Astrocyte of the cerebellum (primary cell): ENCODE results near the gene SOX5.
"Not testable (repeated sequence)": the region's sequence is repeated elsewhere in the genome, so short reads cannot be mapped to it uniquely, and the experiment has no call there.

Source experiments
- DNase-seq: peaks from one replicate; pipeline ENCODE4 v3.0.0-alpha.2; 2011; ENCODE audit warnings: low read depth
- H3K4me3 ChIP-seq: 2 replicates; pipeline ENCODE4 v1.5.1; 2011; ENCODE audit warnings: mild to moderate bottlenecking, low read depth, low read length, moderate library complexity
- in situ Hi-C: cut with HindIII; loops from 2 replicates; pipeline ENCODE4 v1.10.0; 2017; ENCODE audit warnings: low sequenced_read_pairs
- TF ChIP-seq, protein P1 (sequence below): IDR thresholded peaks from 2 replicates; pipeline ENCODE4 v1.5.1; 2012; ENCODE audit warnings: low read length, low read depth, moderate library complexity, mild to moderate bottlenecking; ENCODE audit errors: missing control alignments

The SOX5 gene

DNA sequence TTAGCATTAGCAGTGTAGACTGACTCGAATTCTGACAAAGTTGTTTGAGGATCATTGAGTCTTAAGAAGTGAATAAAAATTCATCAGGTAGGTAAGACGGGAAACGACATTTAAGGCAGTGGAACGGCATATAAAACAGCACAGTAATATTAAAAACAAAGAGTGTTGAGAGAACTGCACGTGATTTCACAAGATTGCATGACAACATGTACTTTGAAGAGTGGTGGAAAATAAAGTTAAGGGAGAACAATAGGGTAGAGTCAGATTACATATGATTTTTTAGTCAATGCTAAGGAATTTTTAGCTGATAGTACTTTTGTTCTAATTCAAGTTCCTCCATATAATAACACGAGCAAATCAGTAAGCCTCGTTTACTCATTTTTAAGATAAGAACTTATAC, 115.4 kb downstream of the SOX5 start:
- TF ChIP-seq, protein P1, sequence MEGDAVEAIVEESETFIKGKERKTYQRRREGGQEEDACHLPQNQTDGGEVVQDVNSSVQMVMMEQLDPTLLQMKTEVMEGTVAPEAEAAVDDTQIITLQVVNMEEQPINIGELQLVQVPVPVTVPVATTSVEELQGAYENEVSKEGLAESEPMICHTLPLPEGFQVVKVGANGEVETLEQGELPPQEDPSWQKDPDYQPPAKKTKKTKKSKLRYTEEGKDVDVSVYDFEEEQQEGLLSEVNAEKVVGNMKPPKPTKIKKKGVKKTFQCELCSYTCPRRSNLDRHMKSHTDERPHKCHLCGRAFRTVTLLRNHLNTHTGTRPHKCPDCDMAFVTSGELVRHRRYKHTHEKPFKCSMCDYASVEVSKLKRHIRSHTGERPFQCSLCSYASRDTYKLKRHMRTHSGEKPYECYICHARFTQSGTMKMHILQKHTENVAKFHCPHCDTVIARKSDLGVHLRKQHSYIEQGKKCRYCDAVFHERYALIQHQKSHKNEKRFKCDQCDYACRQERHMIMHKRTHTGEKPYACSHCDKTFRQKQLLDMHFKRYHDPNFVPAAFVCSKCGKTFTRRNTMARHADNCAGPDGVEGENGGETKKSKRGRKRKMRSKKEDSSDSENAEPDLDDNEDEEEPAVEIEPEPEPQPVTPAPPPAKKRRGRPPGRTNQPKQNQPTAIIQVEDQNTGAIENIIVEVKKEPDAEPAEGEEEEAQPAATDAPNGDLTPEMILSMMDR, result no peak
- in situ Hi-C loops, result no loop called here
- peak; percentile 4 for DNase-seq
- H3K4me3 ChIP-seq, result no peak overlapping the region

DNA sequence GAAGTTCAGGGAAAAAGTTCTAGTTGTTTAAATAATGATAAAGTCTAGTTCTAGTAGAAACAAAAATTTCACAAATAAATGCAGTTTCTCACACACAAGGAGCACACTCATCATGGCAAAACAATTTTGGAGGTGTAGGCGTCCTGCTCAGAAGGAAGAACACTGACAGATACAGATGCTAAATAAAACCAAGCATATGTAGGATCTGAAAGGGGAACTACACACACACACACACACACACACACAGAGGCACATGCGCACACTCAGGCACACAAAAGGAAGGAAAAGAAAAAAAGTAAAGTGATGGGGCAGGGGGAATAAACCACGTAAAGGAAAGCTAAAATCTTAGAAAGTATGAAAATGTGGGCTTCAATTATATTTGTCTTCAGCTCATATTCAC, 117.7 kb downstream of the SOX5 start:
- in situ Hi-C loops, result no loop called here
- H3K4me3 ChIP-seq, result no peak overlapping the region
- DNase-seq, result no peak
- TF ChIP-seq, protein P1, result no peak

DNA sequence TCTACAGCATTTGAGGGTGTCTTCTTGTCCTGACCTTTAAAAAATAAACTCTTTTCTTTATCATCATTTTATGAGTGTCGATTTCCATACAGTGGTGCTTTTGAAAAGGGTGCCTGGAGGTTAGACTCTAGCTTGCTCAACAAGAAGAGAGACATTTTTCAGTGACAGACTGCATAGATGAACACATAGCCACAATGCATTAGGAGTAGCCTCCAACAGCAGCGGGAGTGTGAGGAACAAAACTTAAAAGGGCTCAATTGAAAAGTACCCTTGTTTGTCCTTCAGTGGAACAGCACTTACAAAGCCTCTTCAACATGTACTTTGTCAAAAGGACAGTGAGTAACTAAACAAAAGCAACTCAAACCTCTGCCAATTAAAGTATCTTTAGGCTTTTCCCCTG, 119.3 kb downstream of the SOX5 start:
- no peak overlapping the region for H3K4me3 ChIP-seq
- in situ Hi-C loops, result no loop called here
- no peak for DNase-seq
- TF ChIP-seq, protein P1, result no peak

DNA sequence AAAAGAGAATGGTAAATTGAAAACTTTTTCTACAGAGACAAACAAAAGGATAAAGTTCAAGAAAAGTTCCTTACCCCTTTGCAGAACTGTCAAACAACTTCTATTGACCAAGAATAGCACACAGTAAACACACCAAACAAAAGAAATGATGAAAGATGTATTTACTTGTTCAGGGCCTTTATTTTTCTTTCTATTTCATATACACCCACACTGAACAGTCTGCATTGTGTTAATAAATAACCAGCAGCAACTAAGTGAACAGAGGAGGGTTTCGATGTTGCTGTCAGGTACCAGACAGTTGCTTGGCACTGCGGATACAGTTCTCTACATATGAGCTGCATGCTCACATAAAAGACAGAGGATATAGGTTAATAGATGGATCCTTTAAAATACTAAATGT, 122.1 kb downstream of the SOX5 start:
- TF ChIP-seq, protein P1, result no peak
- in situ Hi-C loops, result no loop called here

DNA sequence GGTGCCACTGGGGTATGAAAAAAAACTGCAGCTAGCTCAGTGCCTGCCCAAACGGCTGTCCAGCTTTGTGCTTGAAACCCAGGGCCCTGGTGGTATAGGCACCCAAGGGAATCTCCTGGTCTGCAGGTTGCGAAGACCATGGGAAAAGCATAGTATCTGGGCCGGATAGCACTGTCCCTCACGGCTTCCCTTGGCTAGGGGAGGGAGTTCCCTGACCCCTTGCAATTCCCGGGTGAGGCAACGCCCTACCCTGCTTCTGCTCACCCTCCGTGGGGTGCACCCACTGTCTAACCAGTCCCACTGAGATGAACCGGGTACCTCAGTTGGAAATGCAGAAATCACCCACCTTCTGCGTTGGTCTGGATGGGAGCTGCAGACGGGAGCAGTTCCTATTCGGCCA, 124.3 kb downstream of the SOX5 start:
- DNase-seq, in situ Hi-C loops, H3K4me3 ChIP-seq: not testable (repeated sequence)

More for the DNA sequence above, 122.1 kb downstream of the SOX5 start:
- no peak for DNase-seq
- no peak overlapping the region for H3K4me3 ChIP-seq

DNA sequence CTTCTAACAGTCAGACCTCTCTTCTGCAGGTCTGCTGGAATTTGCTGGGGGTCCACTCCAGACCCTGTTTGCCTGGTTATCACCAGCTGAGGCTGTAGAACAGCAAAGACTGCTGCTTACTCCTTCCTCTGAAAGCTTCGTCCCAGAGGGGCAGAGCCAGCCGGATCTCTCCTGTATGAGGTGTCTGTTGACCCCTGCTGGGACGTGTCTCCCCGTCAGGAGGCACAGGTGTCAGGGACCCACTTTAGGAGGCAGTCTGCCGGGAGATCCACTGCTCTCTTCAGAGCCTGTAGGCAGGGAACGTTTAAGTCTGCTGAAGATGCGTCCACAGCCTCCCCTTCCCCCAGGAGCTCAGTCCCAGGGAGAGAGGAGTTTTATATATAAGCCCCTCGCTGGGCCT, 125.1 kb downstream of the SOX5 start:
- in situ Hi-C loops, result no loop called here
- TF ChIP-seq, protein P1, result no peak
- DNase-seq, result no peak
- H3K4me3 ChIP-seq, result no peak overlapping the region

DNA sequence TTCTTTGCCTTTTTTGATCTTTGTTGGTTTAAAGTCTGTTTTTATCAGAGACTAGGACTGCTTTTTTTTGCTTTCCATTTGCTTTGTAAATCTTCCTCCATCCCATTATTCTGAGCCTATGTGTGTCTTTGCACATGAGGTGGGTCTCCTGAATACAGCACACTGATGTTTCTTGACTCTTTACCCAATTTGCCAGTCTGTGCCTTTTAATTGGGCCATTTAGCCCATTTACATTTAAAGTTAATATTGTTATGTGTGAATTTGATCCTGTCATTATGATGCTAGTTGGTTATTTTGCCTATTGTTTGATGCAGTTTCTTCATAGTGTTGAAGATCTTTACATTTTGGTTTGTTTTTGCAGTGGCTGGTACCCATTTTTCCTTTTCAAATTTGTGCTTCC, 126.6 kb downstream of the SOX5 start:
- DNase-seq, H3K4me3 ChIP-seq, in situ Hi-C loops: not testable (repeated sequence)

DNA sequence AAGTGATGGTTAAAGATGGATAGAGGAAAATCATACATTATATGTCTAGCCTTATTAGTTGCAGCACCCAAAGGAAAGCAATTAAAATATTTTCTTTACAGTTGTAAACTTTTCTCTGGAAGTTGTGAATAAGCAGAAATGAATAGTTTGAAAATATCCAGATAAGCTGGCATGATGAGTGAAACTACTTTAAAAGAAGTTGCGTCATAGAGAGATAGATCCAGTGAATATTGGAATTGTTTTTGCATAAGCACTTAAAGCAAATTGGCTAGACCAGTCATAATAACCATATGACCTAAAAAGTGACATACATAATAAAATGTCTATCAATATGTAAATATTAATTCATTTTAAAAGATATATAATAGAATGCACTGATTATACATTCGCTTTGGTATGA, 132.1 kb downstream of the SOX5 start:
- no peak overlapping the region for H3K4me3 ChIP-seq
- TF ChIP-seq, protein P1, result no peak
- DNase-seq, result no peak
- in situ Hi-C loops, result no loop called here
